Measurements from ENCODE around the gene DYNLT1. TPM values are rescaled to one million over a fixed set of nuclear protein-coding genes. Genes with fewer than 3 reads are reported as not detected.

DYNLT1 gene
- total RNA-seq, 1 donor from 2014 or later: 118 TPM

DNA sequence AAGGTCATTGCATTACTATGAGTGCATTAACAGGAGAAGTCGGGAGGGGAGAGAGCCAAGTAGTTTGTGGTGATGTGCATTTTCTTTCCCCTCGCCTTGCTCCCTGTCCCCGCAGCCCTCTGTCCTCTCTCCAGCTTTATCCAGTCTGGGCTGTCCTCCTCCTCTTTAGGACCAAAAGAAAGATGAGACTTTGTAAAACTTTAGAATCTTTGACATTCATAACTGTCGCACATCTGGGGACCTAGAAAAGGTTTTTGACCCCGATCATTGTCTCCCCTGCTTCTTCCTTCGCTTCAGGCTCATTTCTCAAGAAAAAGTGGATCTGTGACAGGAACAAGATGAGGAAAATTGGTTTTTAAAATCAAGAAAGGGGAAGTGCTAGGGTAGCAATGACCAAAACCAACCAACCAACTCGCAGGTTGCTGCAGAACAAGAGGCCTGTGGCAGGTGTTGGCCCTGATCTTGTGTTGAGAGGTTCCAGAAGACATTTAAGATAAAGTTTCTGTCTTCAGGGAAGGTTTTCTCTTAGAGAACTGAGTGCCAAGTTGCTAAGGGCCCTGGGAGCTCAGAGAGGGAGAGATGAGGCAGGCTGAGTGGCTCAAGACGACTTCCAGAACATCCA is 22.9 kb upstream of the DYNLT1 start:
- H3K4me1 Mint-ChIP-seq: peaks cover 5% of the 10 kb centered on the region
- DNase-seq (ENCODE audit: low read depth, low spot score): no peak
- H3K27ac Mint-ChIP-seq (ENCODE audit: unreplicated experiment): no peak overlapping the region
- peaks cover 41% of the 10 kb centered on the region for H3K27me3 Mint-ChIP-seq (ENCODE audit: low read depth)
- H3K9me3 Mint-ChIP-seq: no peaks in the 10 kb centered on the region
- TF ChIP-seq, protein P1, sequence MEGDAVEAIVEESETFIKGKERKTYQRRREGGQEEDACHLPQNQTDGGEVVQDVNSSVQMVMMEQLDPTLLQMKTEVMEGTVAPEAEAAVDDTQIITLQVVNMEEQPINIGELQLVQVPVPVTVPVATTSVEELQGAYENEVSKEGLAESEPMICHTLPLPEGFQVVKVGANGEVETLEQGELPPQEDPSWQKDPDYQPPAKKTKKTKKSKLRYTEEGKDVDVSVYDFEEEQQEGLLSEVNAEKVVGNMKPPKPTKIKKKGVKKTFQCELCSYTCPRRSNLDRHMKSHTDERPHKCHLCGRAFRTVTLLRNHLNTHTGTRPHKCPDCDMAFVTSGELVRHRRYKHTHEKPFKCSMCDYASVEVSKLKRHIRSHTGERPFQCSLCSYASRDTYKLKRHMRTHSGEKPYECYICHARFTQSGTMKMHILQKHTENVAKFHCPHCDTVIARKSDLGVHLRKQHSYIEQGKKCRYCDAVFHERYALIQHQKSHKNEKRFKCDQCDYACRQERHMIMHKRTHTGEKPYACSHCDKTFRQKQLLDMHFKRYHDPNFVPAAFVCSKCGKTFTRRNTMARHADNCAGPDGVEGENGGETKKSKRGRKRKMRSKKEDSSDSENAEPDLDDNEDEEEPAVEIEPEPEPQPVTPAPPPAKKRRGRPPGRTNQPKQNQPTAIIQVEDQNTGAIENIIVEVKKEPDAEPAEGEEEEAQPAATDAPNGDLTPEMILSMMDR (conservative IDR thresholded peaks at IDR 0.05): no peak
- no peaks in the 10 kb centered on the region for H3K36me3 Mint-ChIP-seq (ENCODE audit: low read depth)
- no peak overlapping the region for H3K4me3 Mint-ChIP-seq

- Mint-ChIP-seq H3K9me3 (no peaks in the 10 kb centered on the region), H3K27ac (ENCODE audit: unreplicated experiment) (peak overlapping the region; percentile 52)
These were observed 22.3 kb upstream of the DYNLT1 start for GRCh38 chr6:158666628-158667359.

GRCh38 chr6:158665332-158665731 is 20.8 kb upstream of the DYNLT1 start:
- H3K27me3 Mint-ChIP-seq (ENCODE audit: low read depth): peaks cover 48% of the 10 kb centered on the region
- peaks cover 5% of the 10 kb centered on the region for H3K4me1 Mint-ChIP-seq
- no peaks in the 10 kb centered on the region for H3K36me3 Mint-ChIP-seq (ENCODE audit: low read depth)
- H3K27ac Mint-ChIP-seq (ENCODE audit: unreplicated experiment): no peak overlapping the region
- TF ChIP-seq, protein P1 (conservative IDR thresholded peaks at IDR 0.05): no peak
- H3K9me3 Mint-ChIP-seq: no peaks in the 10 kb centered on the region
- H3K4me3 Mint-ChIP-seq: no peak overlapping the region
- no peak for DNase-seq (ENCODE audit: low read depth, low spot score)

More at GRCh38 chr6:158666628-158667359, 22.3 kb upstream of the DYNLT1 start:
- no peak for DNase-seq (ENCODE audit: low read depth, low spot score)
- TF ChIP-seq, protein P1 (conservative IDR thresholded peaks at IDR 0.05): no peak
- no peak overlapping the region for H3K4me3 Mint-ChIP-seq
- peaks cover 45% of the 10 kb centered on the region for H3K27me3 Mint-ChIP-seq (ENCODE audit: low read depth)
- no peaks in the 10 kb centered on the region for H3K36me3 Mint-ChIP-seq (ENCODE audit: low read depth)
- peaks cover 5% of the 10 kb centered on the region for H3K4me1 Mint-ChIP-seq

DNA sequence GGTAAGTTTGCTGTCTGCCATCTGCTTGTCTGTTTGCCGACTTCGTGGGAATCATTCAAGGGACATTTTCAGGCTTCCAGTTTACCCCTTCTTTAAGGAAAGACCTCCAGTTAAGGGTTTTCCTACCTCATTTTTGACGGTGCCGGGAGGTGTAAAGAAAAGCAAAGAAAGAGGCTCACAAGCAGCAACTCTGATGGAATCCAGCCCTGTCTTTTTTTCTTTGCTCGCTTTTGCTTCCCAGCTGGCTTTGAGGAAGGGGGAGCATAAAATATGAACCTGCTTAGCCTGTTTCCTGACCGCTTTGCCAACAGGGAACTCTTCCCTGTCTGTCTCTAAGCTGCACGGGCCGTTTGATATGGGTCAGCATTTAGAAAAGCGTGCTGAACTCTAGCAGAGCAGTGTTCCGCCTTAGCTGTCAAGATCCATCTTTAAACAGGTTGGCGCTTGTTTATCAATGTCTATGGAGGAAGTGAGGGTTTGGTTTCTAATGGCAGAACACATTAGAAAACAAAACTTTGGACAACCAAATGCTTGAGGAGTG is 19.2 kb upstream of the DYNLT1 start:
- DNase-seq (ENCODE audit: low read depth, low spot score): no peak
- Mint-ChIP-seq H3K27ac (ENCODE audit: unreplicated experiment) (no peak overlapping the region), H3K27me3 (ENCODE audit: low read depth) (peaks cover 49% of the 10 kb centered on the region), H3K36me3 (ENCODE audit: low read depth) (no peaks in the 10 kb centered on the region), H3K9me3 (no peaks in the 10 kb centered on the region), H3K4me3 (no peak overlapping the region), H3K4me1 (peaks cover 5% of the 10 kb centered on the region)
- TF ChIP-seq, protein P1 (conservative IDR thresholded peaks at IDR 0.05): no peak

DNA sequence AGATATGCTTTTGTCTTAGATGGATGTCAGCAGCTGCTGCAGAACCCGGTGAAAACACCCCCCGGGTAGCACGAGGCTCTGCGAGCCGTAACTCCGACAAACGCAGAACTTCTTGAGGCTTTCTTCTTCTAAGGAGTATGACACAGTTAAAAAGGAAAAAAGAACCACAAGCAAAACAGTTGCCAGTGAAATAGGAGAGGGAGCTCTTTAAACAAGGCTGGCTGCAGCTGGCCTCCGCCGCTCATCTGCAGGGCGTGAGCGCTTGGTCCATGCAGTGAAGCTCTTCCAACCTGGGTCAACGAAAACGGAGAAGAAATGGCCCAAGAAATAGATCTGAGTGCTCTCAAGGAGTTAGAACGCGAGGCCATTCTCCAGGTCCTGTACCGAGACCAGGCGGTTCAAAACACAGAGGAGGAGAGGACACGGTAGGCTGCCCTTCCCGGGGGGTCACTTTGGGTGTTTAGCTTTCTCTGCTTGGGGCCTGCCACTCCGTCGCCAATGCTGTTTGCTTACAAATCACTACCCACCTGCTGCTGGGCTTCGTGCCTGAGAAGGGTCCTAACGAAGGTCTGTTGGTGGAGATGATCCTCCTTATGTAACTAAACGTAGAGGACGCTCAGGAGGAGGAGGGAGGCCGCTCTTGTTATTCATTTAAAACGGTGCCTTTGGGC is 18.5 kb upstream of the DYNLT1 start:
- Mint-ChIP-seq H3K36me3 (ENCODE audit: low read depth) (no peaks in the 10 kb centered on the region), H3K27me3 (ENCODE audit: low read depth) (peaks cover 49% of the 10 kb centered on the region), H3K4me3 (no peak overlapping the region), H3K27ac (ENCODE audit: unreplicated experiment) (no peak overlapping the region), H3K9me3 (no peaks in the 10 kb centered on the region), H3K4me1 (peaks cover 5% of the 10 kb centered on the region)
- no peak for DNase-seq (ENCODE audit: low read depth, low spot score)
- TF ChIP-seq, protein P1 (conservative IDR thresholded peaks at IDR 0.05): no peak

Measured in neural crest cell (in vitro differentiated cells).